Hepatocyte (in vitro differentiated cells): ENCODE data around the gene FSD2.

Source experiments
- CTCF ChIP-seq: fragments of 200-600 bp; sonication (generic); IDR thresholded peaks from 2 replicates; pipeline ENCODE4 v1.5.1; 2016; ENCODE audit warnings: antibody characterized with exemption, mild to moderate bottlenecking; ENCODE audit not compliant: poor library complexity
- EZH2 ChIP-seq: fragments of 200-600 bp; sonication (generic); IDR thresholded peaks from 2 replicates; pipeline ENCODE4 v1.6.1; 2016; ENCODE audit warnings: antibody characterized with exemption, mild to moderate bottlenecking, borderline replicate concordance

GRCh38 chr15:82829234-82829633 lies 23.4 kb upstream of the FSD2 start:
- no peak for TF ChIP-seq CTCF
- no peak for TF ChIP-seq EZH2
